Duodenal mucosa (tissue), 2 donors: ENCODE data around the gene PTPRG.

ENCODE experiments used
- H3K27ac ChIP-seq: one replicate; pipeline ENCODE4 v1.7.0; 2013; ENCODE audit warnings: low read depth, low read length
- H3K27me3 ChIP-seq, 2 donors: one replicate each; pipeline ENCODE4 v1.7.0; 2013; ENCODE audit warnings: low read length in 2 of 2, control low read depth in 1 of 2; ENCODE audit not compliant: insufficient read depth in 2 of 2, control insufficient read depth in 1 of 2
- H3K36me3 ChIP-seq, 2 donors: one replicate each; pipeline ENCODE4 v1.7.0; 2013; ENCODE audit warnings: low read length in 2 of 2, control low read depth in 1 of 2; ENCODE audit not compliant: insufficient read depth in 2 of 2, control insufficient read depth in 1 of 2
- H3K4me1 ChIP-seq, 2 donors: one replicate each; pipeline ENCODE4 v1.7.0; 2013; ENCODE audit warnings: low read length in 2 of 2, control low read depth in 1 of 2; ENCODE audit not compliant: insufficient read depth in 2 of 2, control insufficient read depth in 1 of 2
- H3K4me3 ChIP-seq, 2 donors: one replicate each; pipeline ENCODE4 v1.7.0; 2013; ENCODE audit warnings: low read length in 2 of 2, low read depth in 1 of 2
- H3K9ac ChIP-seq, 2 donors: one replicate each; pipeline ENCODE4 v1.7.0; 2013; ENCODE audit warnings: low read length in 2 of 2, low read depth in 1 of 2
- H3K9me3 ChIP-seq, 2 donors: one replicate each; pipeline ENCODE4 v1.7.0; 2013; ENCODE audit warnings: low read length in 2 of 2, control low read depth in 1 of 2; ENCODE audit not compliant: control insufficient read depth in 1 of 2

PTPRG gene

DNA sequence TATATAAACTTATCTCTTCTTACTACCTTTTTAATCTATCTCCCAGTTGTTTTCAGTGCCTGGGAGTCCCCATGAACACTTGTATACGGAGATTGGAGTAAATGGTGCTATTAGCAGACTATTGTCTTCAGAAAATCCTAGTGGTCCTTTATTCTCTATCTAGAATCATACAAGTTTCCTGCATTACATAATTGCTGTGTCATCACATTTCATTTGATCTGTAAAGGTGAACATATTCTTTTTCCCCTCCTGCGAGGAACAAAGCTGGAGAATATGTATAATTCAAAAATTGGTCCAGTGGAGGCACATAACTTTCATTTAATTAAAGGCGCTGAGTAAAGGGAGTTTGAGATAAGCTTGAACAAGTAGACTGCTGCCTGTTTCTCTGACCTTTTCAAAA is 487.2 kb downstream of the PTPRG start:
- Histone ChIP-seq H3K4me3 (no peak overlapping the region), H3K9me3 (no peaks in the 10 kb centered on the region), H3K27ac (no peak overlapping the region), H3K9ac (no peak overlapping the region), H3K36me3 (no peaks in the 10 kb centered on the region), H3K27me3 (no peaks in the 10 kb centered on the region), H3K4me1 (no peaks in the 10 kb centered on the region)

DNA sequence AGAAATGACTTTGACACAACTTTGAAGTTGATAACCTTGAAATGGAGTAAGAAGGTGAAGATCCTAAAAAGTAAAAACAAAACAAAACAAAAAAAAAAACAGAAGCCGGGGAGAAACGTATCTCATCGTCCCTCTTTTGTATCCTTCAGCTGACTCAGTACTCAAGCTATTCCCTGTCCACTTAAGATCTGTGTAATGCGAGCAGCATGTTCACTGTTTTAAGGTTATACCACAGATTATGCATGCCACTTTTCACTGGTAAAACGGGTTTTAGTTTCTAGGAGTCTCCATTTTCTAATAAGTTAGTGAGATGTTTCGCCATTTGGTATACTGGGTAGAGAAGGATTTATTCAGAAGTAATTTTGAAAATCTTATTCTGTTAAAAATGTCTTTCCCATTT is 487.7 kb downstream of the PTPRG start:
- H3K27me3 ChIP-seq, result no peaks in the 10 kb centered on the region
- no peak overlapping the region for H3K27ac ChIP-seq
- no peak overlapping the region for H3K4me3 ChIP-seq
- no peaks in the 10 kb centered on the region for H3K9me3 ChIP-seq
- no peak overlapping the region for H3K9ac ChIP-seq
- no peaks in the 10 kb centered on the region for H3K4me1 ChIP-seq
- no peaks in the 10 kb centered on the region for H3K36me3 ChIP-seq

DNA sequence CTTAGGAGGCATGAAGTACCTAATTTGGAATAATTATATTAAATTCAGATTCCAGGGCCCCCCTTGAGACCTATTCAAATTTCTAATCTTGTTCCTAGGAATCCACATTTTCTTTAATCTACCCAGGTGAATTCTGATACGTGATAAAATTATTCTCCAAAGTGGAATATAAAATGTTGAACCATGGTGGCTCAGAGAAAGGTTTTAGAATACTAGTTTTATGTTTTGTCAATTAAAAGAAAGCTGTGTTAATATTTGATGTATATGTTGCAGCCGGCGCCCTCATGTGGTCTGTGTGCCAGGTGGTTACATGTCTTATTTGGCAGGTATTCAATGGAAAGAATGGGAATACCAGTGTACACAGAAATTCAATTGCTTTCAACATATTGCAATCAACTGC is 490.1 kb downstream of the PTPRG start:
- no peaks in the 10 kb centered on the region for H3K27me3 ChIP-seq
- no peaks in the 10 kb centered on the region for H3K9me3 ChIP-seq
- H3K36me3 ChIP-seq, result no peaks in the 10 kb centered on the region
- no peaks in the 10 kb centered on the region for H3K4me1 ChIP-seq
- H3K4me3 ChIP-seq, result no peak overlapping the region
- H3K27ac ChIP-seq, result no peak overlapping the region
- H3K9ac ChIP-seq, result no peak overlapping the region

DNA sequence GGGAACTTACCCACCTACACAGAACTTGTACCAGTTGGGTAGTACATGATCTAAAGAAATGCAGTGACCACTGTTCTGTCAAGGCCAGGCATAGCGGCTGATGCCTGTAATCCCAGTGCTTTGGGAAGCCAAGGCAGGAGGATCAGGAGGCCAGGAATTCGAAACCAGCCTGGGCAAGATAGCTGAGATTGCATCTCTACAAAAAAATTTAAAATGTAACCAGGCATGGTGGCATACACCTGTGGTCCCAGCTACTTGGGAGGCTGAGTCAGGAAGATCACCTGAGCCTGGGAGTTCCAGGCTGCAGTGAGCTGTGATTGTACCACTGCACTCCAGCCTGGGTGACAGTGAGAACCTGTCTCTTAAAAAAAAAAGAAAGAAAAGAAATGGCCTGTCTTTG is 491.0 kb downstream of the PTPRG start:
- Histone ChIP-seq H3K9ac (no peak overlapping the region), H3K4me1 (no peaks in the 10 kb centered on the region), H3K4me3 (no peak overlapping the region), H3K27me3 (no peaks in the 10 kb centered on the region), H3K36me3 (no peaks in the 10 kb centered on the region), H3K27ac (no peak overlapping the region), H3K9me3 (no peaks in the 10 kb centered on the region)

DNA sequence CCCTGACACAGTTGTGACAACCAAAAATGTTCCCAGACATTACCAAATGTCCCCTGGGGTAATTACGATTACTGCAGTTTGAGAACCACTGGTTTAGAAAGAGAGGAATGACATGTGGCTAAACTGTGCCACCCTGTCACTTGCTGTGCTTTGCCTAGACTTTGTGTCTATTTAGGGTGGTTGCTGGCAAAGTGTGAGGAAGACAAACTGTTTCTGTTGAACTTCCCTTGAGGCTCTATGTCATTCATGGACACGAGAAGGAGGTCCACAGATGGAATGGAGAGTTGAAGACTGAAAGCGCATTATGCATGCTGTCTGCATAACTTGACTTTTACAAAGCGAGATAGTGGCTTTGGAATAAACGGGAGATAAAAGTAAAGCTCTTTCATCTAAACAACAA is 495.3 kb downstream of the PTPRG start:
- Histone ChIP-seq H3K27me3 (no peaks in the 10 kb centered on the region), H3K9ac (no peak overlapping the region), H3K4me3 (no peak overlapping the region), H3K4me1 (no peaks in the 10 kb centered on the region), H3K9me3 (no peaks in the 10 kb centered on the region), H3K27ac (no peak overlapping the region), H3K36me3 (no peaks in the 10 kb centered on the region)

DNA sequence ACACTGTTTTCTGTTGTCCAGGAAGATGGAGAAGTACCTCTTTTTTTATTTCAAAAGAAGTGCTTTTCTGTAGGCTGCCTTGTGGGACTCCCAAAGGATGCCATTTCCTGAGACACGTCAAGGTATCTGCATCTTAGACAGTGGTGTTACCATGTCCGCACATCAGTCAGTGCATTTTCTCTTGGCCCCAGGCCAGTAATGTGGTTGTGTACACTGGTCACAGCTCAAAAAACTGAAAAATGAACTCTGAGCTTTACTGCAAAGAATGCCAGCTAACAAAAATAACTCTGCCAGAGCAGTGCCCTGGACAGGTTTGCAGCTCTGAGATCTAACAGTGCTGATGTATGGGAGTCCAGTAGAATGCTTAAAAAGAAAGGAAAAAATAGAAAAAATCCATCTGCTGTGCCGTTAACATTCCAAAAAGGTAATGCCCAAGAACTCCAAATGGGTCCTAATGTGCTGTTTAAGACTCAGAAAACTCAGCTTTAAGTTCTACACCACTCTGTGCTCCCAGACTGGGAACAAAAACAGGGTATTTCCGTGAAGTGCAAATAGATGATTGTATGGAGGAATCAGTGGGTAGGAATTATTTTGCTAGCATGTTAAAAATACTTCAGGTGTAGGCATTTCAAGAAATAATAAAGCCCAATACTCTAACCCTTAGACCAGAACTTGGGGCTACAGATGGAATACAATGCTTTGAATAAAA is 496.1 kb downstream of the PTPRG start:
- no peaks in the 10 kb centered on the region for H3K4me1 ChIP-seq
- no peaks in the 10 kb centered on the region for H3K36me3 ChIP-seq
- no peak overlapping the region for H3K4me3 ChIP-seq
- no peak overlapping the region for H3K9ac ChIP-seq
- no peak overlapping the region for H3K27ac ChIP-seq
- no peaks in the 10 kb centered on the region for H3K9me3 ChIP-seq
- no peaks in the 10 kb centered on the region for H3K27me3 ChIP-seq

DNA sequence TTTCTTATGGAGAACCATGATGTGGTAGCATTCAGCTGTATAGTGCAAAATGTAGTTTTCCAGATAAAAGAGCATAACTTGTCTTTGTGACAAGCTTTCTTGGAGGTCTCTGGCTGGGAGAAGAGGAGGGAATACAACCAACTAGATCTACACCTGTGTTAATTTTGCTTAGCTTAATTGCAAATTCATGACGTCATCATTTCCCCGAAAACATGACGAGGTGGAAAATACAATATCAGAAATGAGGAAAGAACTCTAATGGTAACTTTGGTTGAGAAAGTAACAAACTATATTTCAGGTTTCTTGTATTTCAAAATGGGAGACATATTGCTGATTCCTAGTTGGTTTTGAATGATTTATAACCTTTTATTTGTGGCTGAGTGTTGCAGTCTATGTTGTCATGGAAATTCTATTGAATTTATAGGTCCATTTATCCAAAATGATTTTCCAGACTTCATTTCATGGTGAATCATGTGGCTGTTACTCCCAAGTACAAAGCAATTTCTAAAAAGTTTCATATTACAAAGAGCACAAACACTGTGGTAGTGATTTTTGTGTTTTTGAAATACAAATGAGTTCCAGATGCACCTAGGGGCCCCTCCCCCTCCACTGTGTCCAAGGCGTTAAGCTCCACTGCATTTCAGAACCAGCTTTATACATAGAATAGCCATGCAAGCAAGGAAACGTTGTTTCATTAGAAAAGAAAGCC is 504.8 kb downstream of the PTPRG start:
- Histone ChIP-seq H3K36me3 (no peaks in the 10 kb centered on the region), H3K9ac (no peak overlapping the region), H3K9me3 (no peaks in the 10 kb centered on the region), H3K4me3 (no peak overlapping the region), H3K27me3 (no peaks in the 10 kb centered on the region), H3K27ac (no peak overlapping the region), H3K4me1 (no peaks in the 10 kb centered on the region)

DNA sequence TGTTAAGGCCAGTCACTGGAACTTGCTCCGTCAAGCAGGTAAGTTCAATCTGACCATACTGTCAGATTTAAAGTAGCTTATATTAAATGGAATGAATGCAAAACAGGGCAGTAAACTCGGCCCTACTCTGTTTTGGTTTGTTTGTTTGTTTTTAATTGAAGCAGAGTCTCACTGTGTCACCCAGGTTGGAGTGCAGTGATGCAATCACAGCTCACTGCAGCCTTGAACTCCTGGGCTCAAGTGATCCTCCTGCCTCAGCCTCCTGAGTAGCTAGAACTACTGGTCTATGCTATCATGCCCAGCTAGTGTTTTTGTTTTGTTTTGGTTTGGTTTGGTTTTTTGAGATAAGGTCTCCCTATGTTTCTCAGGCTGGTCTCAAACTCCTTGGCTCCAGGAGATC is 507.0 kb downstream of the PTPRG start:
- no peak overlapping the region for H3K9ac ChIP-seq
- H3K9me3 ChIP-seq, result no peaks in the 10 kb centered on the region
- H3K27me3 ChIP-seq, result no peaks in the 10 kb centered on the region
- H3K27ac ChIP-seq, result no peak overlapping the region
- no peaks in the 10 kb centered on the region for H3K36me3 ChIP-seq
- H3K4me1 ChIP-seq, result no peaks in the 10 kb centered on the region
- no peak overlapping the region for H3K4me3 ChIP-seq

DNA sequence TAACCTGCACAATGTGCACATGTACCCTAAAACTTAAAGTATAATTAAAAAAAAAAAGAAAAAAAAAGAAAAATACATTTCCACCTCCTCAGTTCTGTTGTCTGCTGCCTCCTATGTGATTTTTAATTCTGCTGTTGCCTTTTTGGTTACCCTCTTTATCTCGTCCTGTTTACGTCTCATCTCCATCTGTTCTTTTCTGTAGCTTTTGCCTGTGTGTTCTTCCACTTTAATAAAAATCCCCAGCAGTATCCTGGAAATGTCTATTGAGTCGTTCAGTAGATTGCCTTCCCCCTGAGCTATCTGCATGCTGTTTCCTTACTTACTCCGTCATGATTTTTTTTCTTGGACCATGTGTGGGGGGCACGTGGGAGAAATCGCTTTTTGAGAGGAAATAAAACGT is 509.5 kb downstream of the PTPRG start:
- H3K27ac ChIP-seq, result no peak overlapping the region
- no peaks in the 10 kb centered on the region for H3K27me3 ChIP-seq
- no peaks in the 10 kb centered on the region for H3K9me3 ChIP-seq
- H3K4me3 ChIP-seq, result no peak overlapping the region
- H3K36me3 ChIP-seq, result no peaks in the 10 kb centered on the region
- H3K4me1 ChIP-seq, result no peaks in the 10 kb centered on the region
- H3K9ac ChIP-seq, result no peak overlapping the region

DNA sequence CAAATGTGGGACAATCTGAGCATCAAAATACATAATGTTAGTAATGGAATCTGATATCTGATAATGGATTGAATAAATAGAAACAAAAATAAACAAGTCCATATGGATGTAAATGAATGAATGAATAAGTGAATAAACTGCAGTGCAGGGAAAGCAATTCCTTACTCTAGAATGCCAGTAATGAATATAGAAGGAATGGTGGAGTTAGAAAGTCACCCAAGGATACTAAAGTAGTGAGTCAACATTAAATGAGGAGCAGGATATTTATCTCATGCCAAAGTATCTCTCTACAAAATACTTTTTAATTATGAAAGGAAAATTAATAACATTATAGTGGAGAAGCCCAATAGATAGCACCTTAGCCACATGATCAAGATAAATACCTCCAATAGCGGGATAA is 511.7 kb downstream of the PTPRG start:
- Histone ChIP-seq H3K4me3 (no peak overlapping the region), H3K27ac (no peak overlapping the region), H3K36me3 (no peaks in the 10 kb centered on the region), H3K4me1 (no peaks in the 10 kb centered on the region), H3K27me3 (no peaks in the 10 kb centered on the region), H3K9me3 (no peaks in the 10 kb centered on the region), H3K9ac (no peak overlapping the region)
